Natural killer cell (primary cell): ENCODE measurements around the gene PTPRN2. TPM values are rescaled to one million over a fixed set of nuclear protein-coding genes. Genes with fewer than 3 reads are reported as not detected.

Experiments used
- ATAC-seq, 3 donors: fragments of 150-1000 bp in 2 of 3; fragments of 200-7000 bp in 1 of 3; cut with Tn5 transposase; 1 replicate in 1 of 3; 2 replicates in 2 of 3; pipeline ENCODE4 v1.10.0; 2021; ENCODE audit warnings: mild to moderate bottlenecking in 2 of 3, moderate library complexity in 2 of 3
- DNase-seq, 2 donors: peaks; one replicate each; pipeline versions ENCODE4 v3.0.0 to v3.0.0-alpha.2; 2013 to 2021; ENCODE audit warnings: mixed read lengths in 1 of 2
- H3K27ac ChIP-seq: one replicate; pipeline ENCODE4 v1.5.1; 2013; ENCODE audit warnings: mild to moderate bottlenecking, low read length
- H3K27me3 ChIP-seq: one replicate; pipeline ENCODE4 v1.6.1; 2013; ENCODE audit warnings: low read length; ENCODE audit not compliant: control insufficient read depth, insufficient read depth
- H3K36me3 ChIP-seq: one replicate; pipeline ENCODE4 v1.6.1; 2013; ENCODE audit warnings: low read length; ENCODE audit not compliant: control insufficient read depth, insufficient read depth
- H3K4me1 ChIP-seq: one replicate; pipeline ENCODE4 v1.6.1; 2013; ENCODE audit warnings: low read length; ENCODE audit not compliant: control insufficient read depth, insufficient read depth
- H3K4me3 ChIP-seq: one replicate; pipeline ENCODE4 v1.5.1; 2013; ENCODE audit warnings: low read length
- H3K9me3 ChIP-seq: one replicate; pipeline ENCODE4 v1.6.1; 2013; ENCODE audit warnings: low read length; ENCODE audit not compliant: control insufficient read depth, insufficient read depth
- H3K27ac Mint-ChIP-seq, 2 donors: one replicate each; pipeline ENCODE4 v1.8.0; 2022; ENCODE audit warnings: mild to moderate bottlenecking in 2 of 2, mixed read lengths in 2 of 2, moderate library complexity in 1 of 2
- H3K27me3 Mint-ChIP-seq, 2 donors: one replicate each; pipeline ENCODE4 v1.8.0; 2022; ENCODE audit warnings: low read depth in 2 of 2, mixed read lengths in 2 of 2
- H3K36me3 Mint-ChIP-seq: one replicate; pipeline ENCODE4 v1.8.0; 2022; ENCODE audit warnings: mixed read lengths
- H3K4me1 Mint-ChIP-seq, 2 donors: one replicate each; pipeline ENCODE4 v1.8.0; 2022; ENCODE audit warnings: mixed read lengths in 2 of 2
- H3K4me3 Mint-ChIP-seq: one replicate; pipeline ENCODE4 v1.8.0; 2022; ENCODE audit warnings: mild to moderate bottlenecking, moderate library complexity, mixed read lengths
- H3K9me3 Mint-ChIP-seq, 2 donors: one replicate each; pipeline ENCODE4 v1.8.0; 2022; ENCODE audit warnings: mixed read lengths in 2 of 2
- CTCF ChIP-seq: fragments of 200-600 bp; IDR thresholded peaks from one replicate; pipeline ENCODE4 v1.8.0; 2022; ENCODE audit warnings: antibody characterized with exemption
- WGBS: methylation state at CpG from one replicate; pipeline ENCODE4 v1.1.7; 2013; ENCODE audit warnings: missing lambda C conversion rate; ENCODE audit not compliant: insufficient coverage; 5-methylcytosine and 5-hydroxymethylcytosine counted together
- intact Hi-C: fragments of 100-400 bp; cut with micrococcal nuclease; formaldehyde crosslinking; loops from one replicate; pipeline ENCODE4 v1.14.2; 2022
- total RNA-seq, 4 donors: library from RNA; stranded (reverse); fragments of 120-200 nt in 1 of 4; gene quantifications; one replicate each; pipeline versions ENCODE4 v1.2.3 to v1.2.4, GENCODE V29; 2013 to 2022

PTPRN2 gene
- total RNA-seq, 3 donors from 2014 or later (not counting 1 experiment from before 2014, with no cell fraction given): 1.3 to 2.5 (median 1.9) TPM

- Mint-ChIP-seq H3K36me3 (no peaks in the 10 kb centered on the region), H3K4me1 (no peaks in the 10 kb centered on the region), H3K27me3 (no peaks in the 10 kb centered on the region), H3K4me3 (no peak overlapping the region), H3K9me3 (no peaks in the 10 kb centered on the region), H3K27ac (no peak overlapping the region)
- DNase-seq (no peak), ATAC-seq (no peak)
- no peaks in the 10 kb centered on the region for H3K36me3 ChIP-seq
- H3K27me3 ChIP-seq: no peaks in the 10 kb centered on the region
- TF ChIP-seq CTCF: no peak
- no peak overlapping the region for H3K27ac ChIP-seq
- intact Hi-C loops: no loop called here
- 86% methylated on average over 27 of the region's 27 CpGs for WGBS
- H3K4me3 ChIP-seq: no peak overlapping the region
- H3K4me1 ChIP-seq: no peaks in the 10 kb centered on the region
- H3K9me3 ChIP-seq: no peaks in the 10 kb centered on the region
Measured at GRCh38 chr7:157751951-157752673, 835.5 kb downstream of the PTPRN2 start.

- no peaks in the 10 kb centered on the region for H3K4me1 ChIP-seq
- no peak for TF ChIP-seq CTCF
- no peaks in the 10 kb centered on the region for H3K9me3 ChIP-seq
- intact Hi-C loops: no loop called here
- no peaks in the 10 kb centered on the region for H3K36me3 Mint-ChIP-seq
- no peak overlapping the region for H3K4me3 Mint-ChIP-seq
- H3K4me1 Mint-ChIP-seq: no peaks in the 10 kb centered on the region
- H3K27me3 ChIP-seq: no peaks in the 10 kb centered on the region
- no peaks in the 10 kb centered on the region for H3K27me3 Mint-ChIP-seq
- no peaks in the 10 kb centered on the region for H3K9me3 Mint-ChIP-seq
- no peak overlapping the region for H3K27ac Mint-ChIP-seq
- DNase-seq: no peak
- no peak overlapping the region for H3K27ac ChIP-seq
- 93% methylated on average over 18 of the region's 22 CpGs for WGBS
- no peak for ATAC-seq
- H3K4me3 ChIP-seq: no peak overlapping the region
- H3K36me3 ChIP-seq: no peaks in the 10 kb centered on the region
Measured at GRCh38 chr7:157751406-157751805, 836.2 kb downstream of the PTPRN2 start.

GRCh38 chr7:157750291-157750690 is 837.3 kb downstream of the PTPRN2 start:
- Mint-ChIP-seq H3K9me3 (no peaks in the 10 kb centered on the region), H3K27ac (no peak overlapping the region), H3K4me1 (no peaks in the 10 kb centered on the region), H3K4me3 (no peak overlapping the region), H3K36me3 (no peaks in the 10 kb centered on the region), H3K27me3 (no peaks in the 10 kb centered on the region)
- intact Hi-C loops: no loop called here
- no peaks in the 10 kb centered on the region for H3K4me1 ChIP-seq
- no peaks in the 10 kb centered on the region for H3K27me3 ChIP-seq
- H3K36me3 ChIP-seq: no peaks in the 10 kb centered on the region
- WGBS: 80% methylated on average over 6 of the region's 6 CpGs
- ATAC-seq (no peak), DNase-seq (no peak)
- H3K4me3 ChIP-seq: no peak overlapping the region
- TF ChIP-seq CTCF: no peak
- no peak overlapping the region for H3K27ac ChIP-seq
- no peaks in the 10 kb centered on the region for H3K9me3 ChIP-seq
